Panc1 (cell line): ENCODE measurements around the gene AP5Z1. TPM values are rescaled to one million over a fixed set of nuclear protein-coding genes. Genes with fewer than 3 reads are reported as not detected.

ENCODE experiments used
- ATAC-seq: fragments of 200-7000 bp; cut with Tn5 transposase; 2 replicates; pipeline ENCODE4 v1.9.1; 2020; ENCODE audit warnings: mild to moderate bottlenecking, moderate library complexity
- BruUV-seq: library from RNA; stranded (reverse); fragments of 400-500 nt; replicated peaks from 2 replicates; lab custom pipeline; 2021; lab: Mats Ljungman, UMichigan
- CTCF ChIA-PET: fragments of 300-600 bp; sonication (Branson Sonifier 250); formaldehyde crosslinking; loops from one replicate; lab custom pipeline; 2022; ENCODE audit warnings: antibody characterized with exemption; lab: Charles Lee
- POLR2A ChIA-PET: fragments of 300-600 bp; sonication (Branson Sonifier 250); formaldehyde crosslinking; loops from one replicate; lab custom pipeline; 2022; ENCODE audit warnings: antibody characterized with exemption; lab: Charles Lee
- DNase-seq: peaks from one replicate; pipeline ENCODE4 v3.0.0-alpha.2; 2010; ENCODE audit warnings: low read depth, low spot score
- H3K27ac ChIP-seq: 2 replicates; pipeline ENCODE4 v1.5.1; 2011; ENCODE audit warnings: mild to moderate bottlenecking, low read length, inconsistent platforms
- H3K27me3 ChIP-seq: fragments of 200-500 bp; sonication (Bioruptor generic); 2 replicates; pipeline ENCODE4 v1.6.0; 2014; ENCODE audit warnings: low read length, inconsistent platforms; ENCODE audit not compliant: control insufficient read depth, insufficient read depth
- H3K36me3 ChIP-seq: fragments of 200-500 bp; sonication (Bioruptor generic); 2 replicates; pipeline ENCODE4 v1.5.1; 2014; ENCODE audit warnings: inconsistent platforms, mild to moderate bottlenecking, low read length, moderate library complexity; ENCODE audit not compliant: control insufficient read depth, insufficient read depth
- H3K4me1 ChIP-seq: 2 replicates; pipeline ENCODE4 v1.5.1; 2011; ENCODE audit warnings: inconsistent platforms, mild to moderate bottlenecking, low read length, moderate library complexity; ENCODE audit not compliant: control insufficient read depth, insufficient read depth
- H3K4me3 ChIP-seq, 2 experiments: 2 replicates each; pipeline ENCODE4 v1.5.1; 2011 to 2012; ENCODE audit warnings: low read depth in 2 of 2, low read length in 2 of 2, mild to moderate bottlenecking in 2 of 2, inconsistent platforms in 1 of 2, moderate library complexity in 1 of 2
- H3K9me3 ChIP-seq: fragments of 200-500 bp; sonication (Bioruptor generic); 2 replicates; pipeline ENCODE4 v1.5.1; 2014; ENCODE audit warnings: low read depth, mild to moderate bottlenecking, inconsistent platforms, low read length, moderate library complexity; ENCODE audit not compliant: control insufficient read depth, insufficient read depth
- CTCF ChIP-seq: fragments of 450-650 bp; IDR thresholded peaks from 2 replicates; pipeline ENCODE4 v1.5.1; 2017; ENCODE audit warnings: mild to moderate bottlenecking
- POLR2AphosphoS5 ChIP-seq: IDR thresholded peaks from 2 replicates; pipeline ENCODE4 v1.6.1; 2012; ENCODE audit warnings: mild to moderate bottlenecking, low read depth, low read length, moderate library complexity
- SIN3A ChIP-seq: IDR thresholded peaks from 2 replicates; pipeline ENCODE4 v1.6.1; 2012; ENCODE audit warnings: low read depth, mild to moderate bottlenecking, low read length, moderate library complexity, borderline replicate concordance; ENCODE audit not compliant: insufficient read depth
- TCF7L2 ChIP-seq: IDR thresholded peaks from 2 replicates; pipeline ENCODE4 v1.6.1; 2011; ENCODE audit warnings: mild to moderate bottlenecking, low read depth, low read length, inconsistent platforms
- in situ Hi-C: cut with HindIII; loops from 2 replicates; pipeline ENCODE4 v1.10.0; 2016; ENCODE audit warnings: low sequenced_read_pairs, low pct_unique_long_range_greater_than_20kb
- intact Hi-C: fragments of 100-400 bp; cut with micrococcal nuclease; formaldehyde crosslinking; loops from one replicate; pipeline ENCODE4 v1.10.0; 2022; ENCODE audit not compliant: unreplicated experiment
- total RNA-seq: library from RNA; stranded (reverse); gene quantifications from one replicate; pipeline ENCODE4 v1.2.1, GENCODE V29; 2021; ENCODE audit not compliant: unreplicated experiment
- TF ChIP-seq, protein P1 (sequence below), 2 experiments: IDR thresholded peaks; 2 replicates each; pipeline ENCODE4 v1.6.1; 2011 to 2012; ENCODE audit warnings: low read depth in 2 of 2, control low read depth in 1 of 2, low read length in 1 of 2, mild to moderate bottlenecking in 1 of 2, moderate library complexity in 1 of 2; ENCODE audit not compliant: insufficient read depth in 1 of 2

Gene AP5Z1
- total RNA-seq, 1 experiment from 2014 or later = 100.0 TPM

GRCh38 chr7:4770886-4771285 is 4.5 kb upstream of the AP5Z1 start:
- peaks cover 18% of the 10 kb centered on the region for H3K4me1 ChIP-seq
- POLR2A ChIA-PET = interaction anchor here (0.7 kb wide), 1 partner anchor 83 kb away, joined by 6 read pairs; no protein-coding TSS in a partner anchor
- TF ChIP-seq, protein P1, sequence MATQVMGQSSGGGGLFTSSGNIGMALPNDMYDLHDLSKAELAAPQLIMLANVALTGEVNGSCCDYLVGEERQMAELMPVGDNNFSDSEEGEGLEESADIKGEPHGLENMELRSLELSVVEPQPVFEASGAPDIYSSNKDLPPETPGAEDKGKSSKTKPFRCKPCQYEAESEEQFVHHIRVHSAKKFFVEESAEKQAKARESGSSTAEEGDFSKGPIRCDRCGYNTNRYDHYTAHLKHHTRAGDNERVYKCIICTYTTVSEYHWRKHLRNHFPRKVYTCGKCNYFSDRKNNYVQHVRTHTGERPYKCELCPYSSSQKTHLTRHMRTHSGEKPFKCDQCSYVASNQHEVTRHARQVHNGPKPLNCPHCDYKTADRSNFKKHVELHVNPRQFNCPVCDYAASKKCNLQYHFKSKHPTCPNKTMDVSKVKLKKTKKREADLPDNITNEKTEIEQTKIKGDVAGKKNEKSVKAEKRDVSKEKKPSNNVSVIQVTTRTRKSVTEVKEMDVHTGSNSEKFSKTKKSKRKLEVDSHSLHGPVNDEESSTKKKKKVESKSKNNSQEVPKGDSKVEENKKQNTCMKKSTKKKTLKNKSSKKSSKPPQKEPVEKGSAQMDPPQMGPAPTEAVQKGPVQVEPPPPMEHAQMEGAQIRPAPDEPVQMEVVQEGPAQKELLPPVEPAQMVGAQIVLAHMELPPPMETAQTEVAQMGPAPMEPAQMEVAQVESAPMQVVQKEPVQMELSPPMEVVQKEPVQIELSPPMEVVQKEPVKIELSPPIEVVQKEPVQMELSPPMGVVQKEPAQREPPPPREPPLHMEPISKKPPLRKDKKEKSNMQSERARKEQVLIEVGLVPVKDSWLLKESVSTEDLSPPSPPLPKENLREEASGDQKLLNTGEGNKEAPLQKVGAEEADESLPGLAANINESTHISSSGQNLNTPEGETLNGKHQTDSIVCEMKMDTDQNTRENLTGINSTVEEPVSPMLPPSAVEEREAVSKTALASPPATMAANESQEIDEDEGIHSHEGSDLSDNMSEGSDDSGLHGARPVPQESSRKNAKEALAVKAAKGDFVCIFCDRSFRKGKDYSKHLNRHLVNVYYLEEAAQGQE (IDR thresholded peaks at IDR 0.05; ENCODE audit: insufficient read depth in 1 of 2, low read depth in 2 of 2, low read length in 1 of 2) = no peak
- TF ChIP-seq SIN3A (no peak), POLR2AphosphoS5 (no peak), TCF7L2 (no peak), CTCF (no peak)
- H3K27me3 ChIP-seq = no peaks in the 10 kb centered on the region
- ATAC-seq = no peak
- DNase-seq = no peak
- intact Hi-C loops (no loop called here), in situ Hi-C loops (no loop called here)
- no peak overlapping the region for H3K4me3 ChIP-seq
- no peak overlapping the region for H3K27ac ChIP-seq
- CTCF ChIA-PET = no interaction called here
- no TSS peak for BruUV-seq
- H3K9me3 ChIP-seq = no peaks in the 10 kb centered on the region
- peaks cover 2% of the 10 kb centered on the region; the same call in 1 of the 2 replicates for H3K36me3 ChIP-seq

DNA sequence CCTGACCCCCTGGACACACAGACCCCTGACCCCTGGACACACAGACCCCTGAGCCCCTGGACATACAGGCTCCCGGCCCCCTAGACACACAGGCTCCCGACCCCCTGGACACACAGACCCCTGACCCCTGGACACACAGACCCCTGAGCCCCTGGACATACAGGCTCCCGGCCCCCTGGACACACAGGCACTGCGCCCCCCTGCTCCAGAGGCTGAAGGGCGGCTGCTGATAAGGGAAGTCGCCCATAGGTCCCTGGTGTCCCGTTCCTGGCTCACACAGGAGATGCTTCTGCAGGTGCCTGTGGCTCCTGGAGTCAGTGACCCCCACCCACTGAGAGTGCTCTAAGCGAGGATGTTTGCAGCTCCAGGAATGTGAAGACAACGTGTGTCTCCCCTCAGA is 3.7 kb upstream of the AP5Z1 start:
- DNase-seq (no peak), ATAC-seq (no peak)
- in situ Hi-C loops = no loop called here
- peaks cover 20% of the 10 kb centered on the region for H3K4me1 ChIP-seq
- H3K27ac ChIP-seq = no peak overlapping the region
- no peaks in the 10 kb centered on the region for H3K9me3 ChIP-seq
- intact Hi-C loops = no loop called here
- no peaks in the 10 kb centered on the region for H3K27me3 ChIP-seq
- BruUV-seq = no TSS peak
- POLR2A ChIA-PET = no interaction called here
- H3K36me3 ChIP-seq = peaks cover 2% of the 10 kb centered on the region; the same call in 1 of the 2 replicates
- CTCF ChIA-PET = no interaction called here
- no peak for TF ChIP-seq SIN3A
- H3K4me3 ChIP-seq = no peak overlapping the region

DNA sequence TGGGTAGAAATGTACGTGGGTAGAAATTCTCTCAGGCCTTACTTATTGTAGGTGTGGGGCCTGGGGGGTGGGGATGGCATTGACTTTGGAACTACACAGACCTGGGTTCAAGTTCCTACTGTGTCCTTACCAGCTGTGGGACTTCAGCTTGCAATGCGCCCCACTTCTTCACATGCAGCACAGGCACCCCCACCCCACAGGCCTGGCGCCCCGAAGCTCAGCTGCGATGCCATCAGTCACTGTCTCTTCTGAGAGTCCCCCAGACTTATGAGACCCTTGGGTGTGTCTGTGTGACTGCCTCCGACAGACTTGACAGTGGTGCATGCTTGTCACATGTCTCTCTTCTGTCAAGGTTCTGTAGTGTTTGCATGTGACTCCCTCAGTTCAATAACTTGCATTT is 3.1 kb upstream of the AP5Z1 start:
- DNase-seq (no peak), ATAC-seq (no peak)
- TF ChIP-seq TCF7L2 = no peak
- TF ChIP-seq POLR2AphosphoS5 = no peak
- TF ChIP-seq, protein P1 (IDR thresholded peaks at IDR 0.05; ENCODE audit: insufficient read depth in 1 of 2, low read depth in 2 of 2, low read length in 1 of 2) = no peak
- no peak for TF ChIP-seq CTCF
- TF ChIP-seq SIN3A = no peak
- Histone ChIP-seq H3K27me3 (no peaks in the 10 kb centered on the region), H3K4me1 (peaks cover 23% of the 10 kb centered on the region), H3K36me3 (peaks cover 2% of the 10 kb centered on the region; the same call in 1 of the 2 replicates), H3K4me3 (no peak overlapping the region), H3K9me3 (no peaks in the 10 kb centered on the region), H3K27ac (no peak overlapping the region)
- in situ Hi-C loops = no loop called here
- no TSS peak for BruUV-seq
- CTCF ChIA-PET = no interaction called here
- POLR2A ChIA-PET = no interaction called here
- intact Hi-C loops = no loop called here
